Neural cell (in vitro differentiated cells): Measurements from ENCODE around the gene ZNF839.

Experiments used
- CTCF ChIP-seq: fragments of 450-650 bp; IDR thresholded peaks from 2 replicates; pipeline ENCODE4 v1.5.1; 2014; ENCODE audit warnings: antibody characterized with exemption, mild to moderate bottlenecking, moderate library complexity; ENCODE audit not compliant: poor library complexity, severe bottlenecking
- EZH2 ChIP-seq: fragments of 200-600, 300-800 bp; shearing (Covaris generic), sonication (generic); IDR thresholded peaks from 2 replicates; pipeline ENCODE4 v1.6.1; 2014; ENCODE audit warnings: antibody characterized with exemption, low read length, borderline replicate concordance, mild to moderate bottlenecking; ENCODE audit not compliant: insufficient read depth, poor library complexity, severe bottlenecking

GRCh38 chr14:102371361-102371760 is 51.8 kb downstream of the ZNF839 start:
- TF ChIP-seq EZH2 (no peak), CTCF (no peak)
